22Rv1 (cell line): Measurements from ENCODE around the gene ERN1.

Experiments used
- H3K27ac ChIP-seq: fragments of 450-650 bp; 2 replicates; pipeline ENCODE4 v1.5.1; 2017
- CTCF ChIP-seq: fragments of 450-650 bp; IDR thresholded peaks from 2 replicates; pipeline ENCODE4 v1.5.1; 2017; ENCODE audit warnings: mild to moderate bottlenecking
- ZFX ChIP-seq: fragments of 450-650 bp; IDR thresholded peaks from 2 replicates; pipeline ENCODE4 v1.6.1; 2017; ENCODE audit warnings: antibody characterized with exemption, borderline replicate concordance

ERN1 gene

GRCh38 chr17:64077379-64077778 is 52.6 kb downstream of the ERN1 start:
- TF ChIP-seq CTCF = no peak
- no peak for TF ChIP-seq ZFX
- no peak overlapping the region for H3K27ac ChIP-seq

- TF ChIP-seq ZFX = no peak
- TF ChIP-seq CTCF = no peak
- H3K27ac ChIP-seq = no peak overlapping the region
Observed at GRCh38 chr17:64075913-64076312, 54.0 kb downstream of the ERN1 start.

- TF ChIP-seq CTCF (no peak), ZFX (no peak)
- no peak overlapping the region for H3K27ac ChIP-seq
Observed at GRCh38 chr17:64074704-64075426, 55.1 kb downstream of the ERN1 start.

GRCh38 chr17:64073771-64074703 is 55.9 kb downstream of the ERN1 start:
- no peak for TF ChIP-seq ZFX
- TF ChIP-seq CTCF = no peak
- H3K27ac ChIP-seq = no peak overlapping the region

GRCh38 chr17:64071111-64071510 is 58.8 kb downstream of the ERN1 start:
- H3K27ac ChIP-seq = no peak overlapping the region
- TF ChIP-seq CTCF (no peak), ZFX (no peak)

GRCh38 chr17:64070213-64070612 is 59.7 kb downstream of the ERN1 start:
- H3K27ac ChIP-seq = no peak overlapping the region
- TF ChIP-seq CTCF (no peak), ZFX (no peak)

GRCh38 chr17:64069143-64069542 is 60.8 kb downstream of the ERN1 start:
- no peak for TF ChIP-seq ZFX
- no peak for TF ChIP-seq CTCF
- H3K27ac ChIP-seq = no peak overlapping the region
